Measurements from ENCODE around the gene CYP4F22.

DNA sequence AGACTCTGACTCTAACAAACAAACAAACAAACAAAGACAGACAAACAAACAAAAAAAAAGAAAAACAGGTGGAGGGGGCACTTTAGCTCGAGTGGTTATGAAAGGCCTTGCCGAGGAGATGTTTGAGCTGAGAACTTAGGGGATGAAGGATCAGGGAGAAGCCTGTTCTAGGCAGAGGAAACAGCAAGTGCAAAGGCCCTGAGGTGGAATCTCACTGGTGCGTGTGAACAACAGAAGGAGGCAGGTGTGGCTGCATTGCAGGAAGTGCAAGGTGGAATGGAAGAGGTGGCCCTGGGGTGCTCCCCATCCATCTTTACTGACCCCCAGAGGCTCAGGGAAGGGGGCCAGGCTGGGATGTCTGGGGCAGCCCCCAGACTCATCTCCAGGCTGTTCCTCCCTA, 41.9 kb downstream of the CYP4F22 start:
- TF ChIP-seq POLR2AphosphoS5 (IDR thresholded peaks at IDR 0.05; ENCODE audit: low read depth, low read length) (no peak), TAF1 (IDR thresholded peaks at IDR 0.05; ENCODE audit: borderline replicate concordance, insufficient read depth, low read length) (no peak), SIN3A (IDR thresholded peaks at IDR 0.05; ENCODE audit: borderline replicate concordance, insufficient read depth, low read length) (no peak), FOXP2 (optimal IDR thresholded peaks at IDR 0.05; ENCODE audit: borderline replicate concordance, extremely low read depth, extremely low read length, insufficient read depth) (no peak)
- TF ChIP-seq, protein P1, sequence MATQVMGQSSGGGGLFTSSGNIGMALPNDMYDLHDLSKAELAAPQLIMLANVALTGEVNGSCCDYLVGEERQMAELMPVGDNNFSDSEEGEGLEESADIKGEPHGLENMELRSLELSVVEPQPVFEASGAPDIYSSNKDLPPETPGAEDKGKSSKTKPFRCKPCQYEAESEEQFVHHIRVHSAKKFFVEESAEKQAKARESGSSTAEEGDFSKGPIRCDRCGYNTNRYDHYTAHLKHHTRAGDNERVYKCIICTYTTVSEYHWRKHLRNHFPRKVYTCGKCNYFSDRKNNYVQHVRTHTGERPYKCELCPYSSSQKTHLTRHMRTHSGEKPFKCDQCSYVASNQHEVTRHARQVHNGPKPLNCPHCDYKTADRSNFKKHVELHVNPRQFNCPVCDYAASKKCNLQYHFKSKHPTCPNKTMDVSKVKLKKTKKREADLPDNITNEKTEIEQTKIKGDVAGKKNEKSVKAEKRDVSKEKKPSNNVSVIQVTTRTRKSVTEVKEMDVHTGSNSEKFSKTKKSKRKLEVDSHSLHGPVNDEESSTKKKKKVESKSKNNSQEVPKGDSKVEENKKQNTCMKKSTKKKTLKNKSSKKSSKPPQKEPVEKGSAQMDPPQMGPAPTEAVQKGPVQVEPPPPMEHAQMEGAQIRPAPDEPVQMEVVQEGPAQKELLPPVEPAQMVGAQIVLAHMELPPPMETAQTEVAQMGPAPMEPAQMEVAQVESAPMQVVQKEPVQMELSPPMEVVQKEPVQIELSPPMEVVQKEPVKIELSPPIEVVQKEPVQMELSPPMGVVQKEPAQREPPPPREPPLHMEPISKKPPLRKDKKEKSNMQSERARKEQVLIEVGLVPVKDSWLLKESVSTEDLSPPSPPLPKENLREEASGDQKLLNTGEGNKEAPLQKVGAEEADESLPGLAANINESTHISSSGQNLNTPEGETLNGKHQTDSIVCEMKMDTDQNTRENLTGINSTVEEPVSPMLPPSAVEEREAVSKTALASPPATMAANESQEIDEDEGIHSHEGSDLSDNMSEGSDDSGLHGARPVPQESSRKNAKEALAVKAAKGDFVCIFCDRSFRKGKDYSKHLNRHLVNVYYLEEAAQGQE (IDR thresholded peaks at IDR 0.05; ENCODE audit: insufficient read depth in 1 of 2, low read depth in 2 of 2, low read length in 2 of 2): no peak

All from PFSK-1 (cell line).